IPS-NIHi11 (cell line): ENCODE measurements around the gene OSBPL3.
"Not testable (repeated sequence)": the region's sequence is repeated elsewhere in the genome, so short reads cannot be mapped to it uniquely, and the experiment has no call there.

Experiments used
- DNase-seq: peaks from one replicate; pipeline ENCODE4 v3.0.0; 2012; ENCODE audit warnings: mixed read lengths, low spot score

The OSBPL3 gene

GRCh38 chr7:24794751-24795406 is 185.1 kb downstream of the OSBPL3 start:
- DNase-seq: not testable (repeated sequence)

DNA sequence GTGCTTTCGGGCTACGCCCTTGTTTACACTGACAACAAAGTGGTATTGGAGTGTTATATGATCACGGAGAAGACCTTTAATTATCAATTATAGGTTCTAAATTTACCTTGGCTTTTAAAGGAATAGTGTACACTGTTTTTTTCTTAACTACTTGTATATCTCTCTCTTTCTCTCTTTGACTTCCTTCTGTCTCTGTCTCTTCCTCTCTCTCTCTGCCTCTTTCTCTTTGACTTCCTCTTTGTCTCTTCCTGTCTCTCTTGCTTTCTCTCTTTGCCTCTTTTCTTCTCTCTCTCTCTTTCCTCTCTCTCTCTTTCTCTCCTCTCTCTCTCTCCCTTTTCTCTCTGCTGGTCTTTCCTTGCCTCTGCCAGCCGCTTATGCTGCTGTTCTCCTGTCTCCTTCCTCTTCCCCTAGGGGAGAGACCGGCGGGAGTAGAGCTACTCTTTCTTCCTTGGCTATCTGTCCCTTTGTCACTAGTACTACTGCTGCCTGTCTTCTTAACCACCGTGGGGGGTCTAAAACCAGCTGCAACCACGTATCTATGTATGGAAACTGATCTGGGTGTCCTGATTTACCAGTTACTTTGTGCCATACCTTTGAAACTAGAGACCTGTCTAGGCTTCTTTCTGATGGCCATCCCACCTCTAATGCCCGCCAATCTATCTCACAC is 185.9 kb downstream of the OSBPL3 start:
- DNase-seq: no peak

DNA sequence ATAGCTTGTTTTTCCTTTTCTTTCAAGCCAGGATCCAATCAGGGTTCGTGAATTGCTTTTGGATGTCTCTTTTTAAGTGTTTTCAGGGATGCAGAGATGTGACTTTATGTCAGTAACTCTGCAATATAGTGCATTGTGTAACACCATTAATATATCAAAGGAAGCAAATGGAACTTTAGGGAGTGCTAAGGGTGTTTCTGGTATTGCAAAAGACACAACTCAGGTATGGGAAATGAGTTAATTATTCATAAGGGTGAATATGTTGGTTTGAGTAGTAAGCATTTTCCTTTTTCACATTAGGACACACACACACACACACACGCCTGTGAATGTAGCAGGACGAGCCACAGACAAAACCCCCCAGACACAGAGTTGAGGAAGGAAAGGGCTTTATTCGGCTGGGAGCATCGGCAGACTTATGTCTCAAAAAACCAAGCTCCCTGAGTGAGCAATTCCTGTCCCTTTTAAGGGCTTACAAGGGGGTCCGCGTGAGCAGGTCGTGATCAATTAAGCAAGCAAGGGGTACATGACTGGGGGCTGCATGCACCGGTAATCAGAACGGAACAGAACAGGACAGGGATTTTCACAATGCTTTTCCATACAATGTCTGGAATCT is 190.9 kb downstream of the OSBPL3 start:
- no peak for DNase-seq

DNA sequence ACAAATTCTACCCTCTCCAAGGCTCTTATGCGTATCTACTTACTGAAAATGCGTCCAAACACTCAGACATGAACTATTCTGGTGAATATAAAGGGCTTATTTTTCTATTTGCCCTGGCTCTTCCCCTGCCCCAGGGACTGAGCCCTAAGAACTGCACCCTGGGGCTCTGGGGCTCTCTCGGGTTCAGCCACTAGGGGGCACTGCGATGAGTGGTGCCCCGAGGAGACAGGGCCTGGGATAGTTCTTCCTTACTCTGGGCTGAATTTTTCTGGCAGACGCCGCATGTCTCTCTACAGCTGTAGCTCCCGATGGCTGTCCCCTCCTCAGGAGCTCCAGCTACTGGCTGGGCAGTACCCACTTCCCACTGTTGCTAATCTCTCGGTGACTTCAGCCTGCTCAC is 191.9 kb downstream of the OSBPL3 start:
- DNase-seq: no peak

GRCh38 chr7:24786941-24787340 is 193.0 kb downstream of the OSBPL3 start:
- no peak for DNase-seq

GRCh38 chr7:24786306-24786705 is 193.7 kb downstream of the OSBPL3 start:
- DNase-seq: no peak

DNA sequence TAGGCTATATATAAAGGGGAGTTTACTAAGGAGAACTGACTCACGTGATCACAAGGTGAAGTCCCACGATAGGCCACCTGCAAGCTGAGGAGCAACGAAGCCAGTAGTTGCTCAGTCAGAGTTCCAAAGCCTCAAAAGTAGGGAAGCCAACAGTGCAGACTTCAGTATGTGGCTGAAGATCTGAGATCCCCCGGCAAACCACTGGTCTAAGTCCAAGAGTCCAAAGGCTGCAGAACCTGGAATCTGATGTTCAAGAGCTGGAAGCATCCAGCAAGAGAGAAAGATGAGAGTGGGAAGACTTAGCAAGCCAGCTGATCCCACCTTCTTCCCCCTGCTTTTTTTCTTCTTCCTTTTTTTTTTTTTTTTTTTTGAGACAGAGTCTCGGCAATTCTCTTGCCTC is 195.7 kb downstream of the OSBPL3 start:
- no peak for DNase-seq

DNA sequence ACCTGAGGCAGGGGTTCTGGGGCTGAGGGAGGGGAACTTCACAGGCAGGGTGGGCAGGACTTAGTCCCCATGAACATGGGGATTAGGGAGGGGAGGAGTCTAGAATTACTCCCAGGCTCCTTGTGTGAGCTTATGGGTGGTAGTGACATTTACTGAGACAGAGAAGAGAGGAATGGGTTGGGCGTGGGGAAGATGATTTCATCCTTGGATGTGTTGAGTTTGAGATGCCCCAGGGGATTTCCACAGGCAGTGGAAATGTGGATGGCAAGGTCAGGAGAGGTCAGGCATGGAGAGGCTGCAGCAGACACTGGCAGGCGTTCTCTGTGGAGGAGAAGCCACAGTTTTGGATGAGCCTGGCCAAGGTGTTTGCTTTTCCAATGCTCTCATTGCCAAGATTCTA is 196.3 kb downstream of the OSBPL3 start:
- DNase-seq: no peak

- no peak for DNase-seq
Measured at GRCh38 chr7:24781106-24781505, 198.9 kb downstream of the OSBPL3 start.

GRCh38 chr7:24779283-24779655 is 200.7 kb downstream of the OSBPL3 start:
- no peak for DNase-seq

- DNase-seq: no peak
Measured at GRCh38 chr7:24778543-24779282, 201.3 kb downstream of the OSBPL3 start.

GRCh38 chr7:24777806-24778205 is 202.2 kb downstream of the OSBPL3 start:
- DNase-seq: no peak

DNA sequence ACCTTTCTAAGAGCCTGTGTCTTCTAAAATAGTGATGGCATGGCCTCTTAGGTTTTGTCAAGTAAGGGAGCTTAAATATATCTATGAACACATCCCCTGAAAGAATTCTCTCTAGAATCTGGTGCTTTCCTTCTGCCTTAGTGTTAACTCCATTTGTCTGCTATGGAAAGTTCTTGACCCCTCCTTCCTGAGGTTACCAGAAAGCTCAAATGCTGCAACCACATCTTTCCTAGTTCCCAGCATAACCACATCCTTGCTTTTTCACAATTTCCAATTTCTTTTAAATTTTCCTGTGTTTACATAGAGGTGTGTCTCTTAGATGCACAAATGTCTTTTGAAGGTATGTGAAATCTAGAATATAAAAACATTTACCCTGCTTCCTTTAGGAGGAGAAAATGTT is 206.3 kb downstream of the OSBPL3 start:
- no peak for DNase-seq

DNA sequence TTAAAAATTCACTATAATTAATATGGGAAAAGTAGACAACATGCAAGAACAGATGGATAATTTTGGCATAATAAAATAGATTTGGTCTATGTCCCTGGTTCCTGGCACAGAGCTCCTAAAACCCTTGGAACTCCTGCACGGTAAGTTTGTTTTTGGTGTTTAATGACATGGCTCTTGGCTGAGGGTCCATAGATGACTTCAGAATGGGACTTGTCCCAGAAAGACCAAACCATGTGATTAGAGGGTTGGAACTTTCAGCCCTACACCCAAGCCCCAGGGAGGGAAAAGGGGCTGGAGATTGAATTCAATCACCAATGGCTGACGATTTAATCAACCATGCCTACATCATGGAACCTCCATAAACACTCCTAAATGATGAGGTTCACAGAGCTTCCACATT is 210.1 kb downstream of the OSBPL3 start:
- DNase-seq: no peak

GRCh38 chr7:24769014-24769830 is 210.8 kb downstream of the OSBPL3 start:
- no peak for DNase-seq

- no peak for DNase-seq
Measured at GRCh38 chr7:24767878-24768569, 212.0 kb downstream of the OSBPL3 start.

GRCh38 chr7:24764972-24765744 is 214.8 kb downstream of the OSBPL3 start:
- DNase-seq: no peak

- no peak for DNase-seq
Measured at GRCh38 chr7:24764011-24764410, 216.0 kb downstream of the OSBPL3 start.

DNA sequence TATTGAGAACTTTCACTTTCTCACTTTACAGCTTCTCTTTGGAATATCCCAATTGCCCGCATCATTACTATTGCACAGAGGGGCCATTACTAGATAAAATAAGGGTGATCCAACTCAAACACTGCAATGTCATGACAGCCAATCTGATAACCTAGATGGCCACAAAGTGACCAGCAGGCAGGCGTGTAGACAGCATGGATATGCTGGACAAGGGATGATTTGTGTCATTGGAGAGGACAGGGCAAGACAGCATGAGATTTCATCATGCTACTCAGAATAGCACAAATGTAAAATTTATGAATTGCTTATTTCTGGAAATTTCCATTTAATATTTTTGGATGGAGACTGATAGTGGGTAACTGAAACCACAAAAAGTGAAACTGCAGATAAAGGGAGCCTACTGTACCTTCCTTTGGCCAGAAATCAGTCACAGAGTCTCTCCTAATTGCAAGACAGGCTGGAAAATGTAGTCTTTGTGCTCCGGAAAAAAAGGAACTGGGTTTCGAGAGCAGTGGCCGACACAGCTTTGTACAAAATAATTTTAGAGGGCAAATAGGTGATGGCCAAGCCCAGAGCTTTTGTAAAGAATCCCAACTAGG is 216.6 kb downstream of the OSBPL3 start:
- DNase-seq: no peak

DNA sequence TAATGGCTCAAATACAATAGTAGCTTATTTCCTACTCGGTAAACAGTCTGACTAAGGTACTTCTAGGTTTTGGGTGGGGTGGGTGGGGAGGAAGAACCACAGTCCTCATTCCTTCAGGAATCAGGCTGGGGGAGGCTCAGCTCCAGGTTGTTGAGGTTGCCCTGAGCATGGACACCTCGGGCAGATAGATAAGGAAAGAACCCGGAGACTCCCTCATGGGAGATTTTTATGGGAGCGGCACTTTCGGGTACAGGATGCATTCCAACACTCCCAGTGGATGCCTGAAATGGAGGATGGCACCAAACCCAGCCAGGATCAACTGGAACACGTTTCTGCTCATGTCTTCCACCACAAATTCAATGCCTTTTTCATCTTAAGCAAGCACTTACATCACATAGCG is 217.2 kb downstream of the OSBPL3 start:
- no peak for DNase-seq
